DMS 273 (cell line): ENCODE data around the gene TMEM120B.
"Not testable (repeated sequence)": the region's sequence is repeated elsewhere in the genome, so short reads cannot be mapped to it uniquely, and the experiment has no call there.

ENCODE experiments used
- DNase-seq: peaks from one replicate; lab custom pipeline; 2025; ENCODE audit not compliant: unreplicated experiment; lab: John Stamatoyannopoulos, UW

The TMEM120B gene

DNA sequence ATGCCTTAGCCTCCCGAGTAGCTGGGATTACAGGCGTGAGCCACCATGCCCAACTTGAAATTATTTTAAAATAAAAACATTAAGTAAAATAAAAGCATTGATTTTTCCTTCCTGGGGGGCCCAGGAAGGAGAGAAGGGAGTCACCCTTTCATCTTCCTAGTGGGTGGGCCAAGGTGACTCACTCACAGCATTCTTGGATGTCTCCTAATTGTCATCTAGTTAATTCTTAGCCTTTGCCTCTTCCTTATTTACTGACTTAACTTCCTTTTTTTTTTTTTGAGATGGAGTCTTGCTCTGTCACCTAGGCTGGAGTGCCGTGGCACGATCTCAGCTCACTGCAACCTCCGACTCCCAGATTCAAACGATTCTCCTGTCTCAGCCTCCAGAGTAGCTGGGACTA, 29.2 kb downstream of the TMEM120B start:
- no peak for DNase-seq

DNA sequence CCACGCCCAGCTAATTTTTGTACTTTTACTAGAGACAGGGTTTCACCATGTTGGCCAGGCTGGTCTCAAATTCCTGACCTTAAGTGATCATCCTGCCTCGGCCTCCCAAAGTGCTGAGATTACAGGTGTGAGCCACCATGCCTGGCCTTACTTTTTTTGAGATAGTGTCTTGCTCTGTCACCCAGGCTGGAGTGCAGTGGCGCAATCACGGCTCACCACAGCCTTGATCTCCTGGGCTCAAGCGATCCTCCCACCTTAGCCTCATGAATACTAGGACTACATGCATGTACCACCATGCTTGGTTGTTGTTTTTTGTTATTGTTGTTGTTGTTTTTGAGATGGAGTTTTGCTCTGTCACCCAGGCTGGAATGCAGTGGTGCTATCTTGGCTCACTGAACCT, 33.0 kb downstream of the TMEM120B start:
- DNase-seq = not testable (repeated sequence)

GRCh38 chr12:121748218-121748570, 35.6 kb downstream of the TMEM120B start:
- DNase-seq = peak; percentile 42

DNA sequence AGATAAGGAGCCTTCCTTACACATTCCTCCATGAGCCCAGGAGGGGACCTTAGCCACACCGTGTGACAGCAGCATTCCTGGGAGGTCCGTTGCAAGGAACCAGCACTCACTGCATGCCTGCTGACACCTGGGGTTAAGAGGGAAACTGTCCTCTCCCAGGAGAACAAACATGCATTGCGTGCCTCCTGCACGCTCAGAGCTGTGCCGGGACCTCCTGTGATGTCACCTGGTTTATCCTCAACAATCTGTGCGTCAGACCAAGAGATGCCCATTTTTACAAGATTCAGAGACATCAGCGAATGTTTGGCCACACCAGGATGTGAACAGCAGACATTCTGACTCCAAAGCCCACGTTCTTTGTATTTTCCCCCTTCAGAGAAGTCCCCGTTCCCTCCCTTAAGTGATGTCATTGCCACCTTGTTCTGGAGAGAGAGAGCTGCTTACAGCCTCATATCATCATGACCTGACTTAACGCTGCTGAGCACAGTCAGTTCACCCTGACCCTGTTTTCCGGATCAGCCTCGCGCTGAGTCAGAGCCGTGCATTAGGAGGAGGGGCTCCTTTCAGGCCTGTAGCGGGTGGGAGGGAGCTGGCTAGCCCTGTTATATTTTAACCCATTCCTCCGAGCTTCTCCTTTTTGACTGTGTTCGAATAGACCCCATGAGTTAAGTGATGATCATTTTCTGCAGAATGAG, 36.2 kb downstream of the TMEM120B start:
- peak; percentile 52 for DNase-seq

GRCh38 chr12:121749267-121749666, 36.7 kb downstream of the TMEM120B start:
- no peak for DNase-seq

DNA sequence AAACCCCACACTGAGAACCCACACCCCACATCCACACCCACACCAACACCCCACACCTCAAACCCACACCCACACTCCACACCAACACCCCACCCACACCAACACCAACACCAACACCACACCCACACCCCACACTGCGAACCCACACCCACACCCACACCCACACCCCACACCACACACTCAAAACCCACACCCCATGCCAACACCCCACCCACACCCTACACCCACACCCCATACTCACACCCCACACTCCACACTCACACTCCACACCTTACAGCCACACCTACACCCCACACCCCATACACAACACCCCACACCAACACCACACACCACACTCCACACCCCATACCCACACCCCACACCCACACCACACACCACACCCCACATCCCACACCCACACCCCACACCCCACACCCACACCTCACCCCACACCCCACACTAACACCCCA, 38.0 kb downstream of the TMEM120B start:
- no peak for DNase-seq

- DNase-seq = no peak
These were observed 38.5 kb downstream of the TMEM120B start for GRCh38 chr12:121751034-121751433.

DNA sequence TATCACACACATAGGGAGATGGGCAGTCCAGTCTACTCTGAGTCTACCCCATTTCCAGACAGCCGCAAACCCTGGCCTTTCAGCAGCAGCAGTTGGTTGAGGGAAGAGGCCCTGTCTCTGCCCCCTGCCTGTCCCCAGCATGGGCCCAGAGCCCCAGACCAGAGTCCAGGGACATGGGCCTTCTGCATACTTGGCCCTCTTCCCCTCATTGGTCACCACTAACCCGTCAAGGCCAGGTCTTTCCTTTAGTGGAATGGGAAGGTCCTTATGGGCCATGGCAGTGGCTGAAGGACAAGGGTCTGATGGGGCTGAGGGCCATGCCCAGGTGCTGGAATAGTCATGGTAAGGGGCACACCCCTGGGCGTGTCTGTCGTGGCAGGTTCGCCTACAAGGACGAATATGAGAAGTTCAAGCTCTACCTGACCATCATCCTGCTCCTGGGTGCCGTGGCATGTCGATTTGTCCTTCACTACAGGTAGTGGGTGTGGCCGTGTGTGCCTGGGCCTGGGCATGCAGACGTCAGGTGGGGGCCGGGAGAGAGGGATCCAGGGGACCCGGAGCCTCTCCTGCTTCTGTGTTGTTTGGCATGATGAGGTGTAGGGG, 39.3 kb downstream of the TMEM120B start:
- DNase-seq = no peak

DNA sequence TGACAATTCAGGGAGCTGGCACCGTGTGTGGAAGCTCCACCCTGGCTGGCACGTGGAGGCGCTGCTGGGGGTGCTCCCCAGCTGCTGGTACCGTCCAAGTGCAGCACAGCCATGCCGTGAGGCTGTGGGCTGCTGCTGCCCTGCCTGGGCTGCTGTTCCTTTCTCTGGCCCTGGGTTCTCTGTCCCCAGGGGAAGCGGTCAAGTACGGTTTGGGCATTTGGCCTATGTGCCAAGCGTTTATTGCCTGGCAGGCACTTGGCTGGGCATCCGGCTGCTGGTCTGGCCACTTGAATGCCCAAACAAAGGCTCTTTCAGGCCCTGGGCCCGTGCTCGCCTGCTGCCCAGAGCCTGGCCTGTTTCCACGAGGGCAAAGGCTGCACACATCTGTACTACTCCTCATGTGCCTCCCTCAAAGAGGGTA, 41.3 kb downstream of the TMEM120B start:
- DNase-seq = no peak

- no peak for DNase-seq
These were observed 42.3 kb downstream of the TMEM120B start for GRCh38 chr12:121754836-121755235.

- DNase-seq = no peak
These were observed 43.0 kb downstream of the TMEM120B start for GRCh38 chr12:121755591-121755990.

GRCh38 chr12:121758536-121758935, 46.0 kb downstream of the TMEM120B start:
- not testable (repeated sequence) for DNase-seq

DNA sequence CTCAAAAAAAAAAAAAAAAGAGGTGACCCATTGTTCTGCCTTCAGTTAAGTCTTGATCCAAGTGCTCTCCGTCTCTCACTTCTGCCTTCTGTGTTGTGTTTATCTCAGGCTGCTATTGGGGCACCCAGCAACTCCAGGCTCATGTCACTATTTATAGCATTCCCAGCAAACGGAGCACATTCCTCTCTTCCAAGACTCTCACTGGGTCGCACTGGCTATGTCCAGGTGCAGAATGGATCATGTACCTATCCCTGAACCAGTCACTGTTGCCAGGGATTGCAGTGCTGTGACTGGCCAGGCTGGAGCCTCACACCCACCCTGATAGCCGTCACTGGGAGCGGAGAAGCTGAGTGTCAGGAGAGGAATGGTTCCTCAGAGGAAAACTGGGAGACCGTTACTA, 49.7 kb downstream of the TMEM120B start:
- no peak for DNase-seq

GRCh38 chr12:121764808-121765207, 52.3 kb downstream of the TMEM120B start:
- peak; percentile 33 for DNase-seq

- peak; percentile 88 for DNase-seq
These were observed 53.0 kb downstream of the TMEM120B start for GRCh38 chr12:121765573-121765972.

- DNase-seq = peak; percentile 63
These were observed 53.9 kb downstream of the TMEM120B start for GRCh38 chr12:121766290-121767039.

DNA sequence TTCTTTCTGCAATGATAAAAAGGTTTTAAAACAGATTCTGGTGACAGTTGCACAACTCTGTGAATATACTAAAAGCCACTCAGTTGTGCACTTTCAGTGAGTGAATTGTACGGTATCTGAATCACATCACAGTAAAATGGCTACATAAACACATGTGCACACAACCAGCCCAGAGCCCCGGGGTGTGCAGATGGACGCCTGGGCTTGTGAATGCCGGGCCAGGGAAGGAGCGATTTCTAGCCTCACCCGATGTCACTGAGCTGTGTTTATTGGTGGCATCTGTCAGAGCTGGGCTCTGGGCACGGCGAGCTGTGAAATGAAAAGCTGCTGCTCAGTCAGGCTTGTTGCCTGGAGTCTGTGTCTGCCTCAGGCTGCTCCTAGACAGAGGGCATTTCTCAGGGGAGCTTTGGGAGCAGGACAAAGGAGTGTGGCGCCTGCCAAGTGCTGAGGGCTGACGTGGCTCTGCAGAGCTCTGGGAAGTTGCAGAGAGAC, 55.0 kb downstream of the TMEM120B start:
- DNase-seq = peak; percentile 92

DNA sequence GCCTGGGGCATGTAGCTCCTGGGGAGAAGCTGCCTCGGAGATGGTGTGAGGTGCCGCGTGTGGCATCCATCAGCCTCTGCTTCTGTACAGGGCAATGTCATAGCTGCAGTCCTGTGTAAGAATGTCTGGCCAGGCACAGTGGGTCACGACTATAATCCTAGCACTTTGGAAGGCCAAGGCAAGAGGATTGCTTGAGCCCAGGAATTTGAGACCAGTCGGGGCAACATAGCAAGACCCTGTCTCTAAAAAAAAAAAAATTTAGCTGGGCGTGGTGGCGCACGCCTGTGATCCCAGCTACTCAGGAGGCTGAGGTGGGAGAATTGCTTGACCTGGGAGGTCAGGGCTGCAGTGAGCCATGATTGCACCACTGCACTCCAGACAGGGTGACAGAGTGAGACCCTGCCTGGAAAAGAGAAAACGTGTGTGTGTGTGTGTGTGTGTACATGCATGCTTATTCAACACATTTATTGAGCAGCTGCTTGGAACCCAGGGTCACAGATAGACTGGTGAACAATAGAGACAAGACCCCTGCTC, 56.8 kb downstream of the TMEM120B start:
- no peak for DNase-seq

GRCh38 chr12:121769831-121770301, 57.3 kb downstream of the TMEM120B start:
- peak; percentile 61 for DNase-seq

DNA sequence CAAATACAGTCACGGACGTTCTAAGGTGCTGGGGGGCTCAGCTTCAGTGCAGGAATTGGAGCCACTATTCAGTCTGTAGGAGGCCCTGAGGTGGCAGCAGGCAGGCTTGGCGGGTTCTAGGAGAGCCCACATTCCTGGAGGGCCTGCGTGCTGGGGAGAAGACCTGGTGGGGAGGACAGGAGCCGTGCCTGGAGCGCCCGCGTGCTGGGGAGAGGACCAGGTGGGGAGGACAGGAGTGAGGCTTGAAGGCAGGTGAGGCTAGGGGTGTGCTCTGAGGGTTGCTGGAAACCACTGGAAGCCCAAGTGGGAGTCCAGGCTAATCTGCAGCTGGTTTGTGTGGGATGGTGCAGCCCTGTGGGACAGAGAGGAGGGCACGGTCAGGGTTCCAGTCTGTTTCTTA, 57.8 kb downstream of the TMEM120B start:
- DNase-seq = peak; percentile 61

DNA sequence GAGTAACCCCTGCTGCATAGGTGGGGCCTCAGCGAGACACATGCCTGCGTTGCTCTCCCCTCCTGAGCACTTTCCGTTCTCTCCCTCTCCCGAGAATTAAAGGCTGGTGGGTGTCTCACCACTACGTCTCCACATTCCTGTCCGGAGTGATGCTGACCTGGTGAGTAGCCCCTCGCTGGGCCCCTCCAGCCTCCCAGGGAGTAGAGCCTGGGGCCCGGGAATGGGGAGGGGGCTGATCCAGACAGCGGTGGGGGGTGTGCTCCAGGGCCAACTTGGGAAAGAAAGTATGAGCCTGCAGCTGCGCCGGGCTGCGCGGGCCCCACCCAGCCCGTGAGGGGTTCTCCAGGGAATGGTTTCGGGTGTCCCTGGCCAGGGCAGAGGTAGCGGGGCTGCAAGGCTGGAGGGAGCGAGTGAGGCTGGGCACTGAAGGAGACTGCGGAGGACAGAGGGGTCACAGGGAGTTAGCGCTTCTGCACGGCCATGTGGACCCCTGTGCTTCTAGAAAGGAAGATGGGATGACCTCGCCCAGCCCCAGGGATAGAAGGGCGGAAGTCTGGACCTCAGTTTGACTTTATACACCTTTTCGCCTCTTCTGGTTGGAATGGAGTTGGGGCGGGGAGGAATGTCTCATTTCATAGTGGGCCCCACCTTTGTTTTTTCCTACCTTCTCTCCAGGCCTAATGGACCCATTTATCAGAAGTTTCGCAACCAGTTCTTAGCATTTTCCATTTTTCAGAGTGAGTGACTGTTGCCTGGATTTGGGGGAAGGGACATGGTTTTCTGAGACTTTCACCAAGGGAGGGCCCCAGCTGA, 58.5 kb downstream of the TMEM120B start:
- no peak for DNase-seq
